HG03060 (cell line): ENCODE data around the gene LYPD6.
"Not testable (repeated sequence)": the region's sequence is repeated elsewhere in the genome, so short reads cannot be mapped to it uniquely, and the experiment has no call there.

Experiments
- ATAC-seq: cut with Tn5 transposase; IDR thresholded peaks from one replicate; pipeline ENCODE4 v1.9.1; 2021; ENCODE audit warnings: low read depth, moderate number of reproducible peaks; ENCODE audit not compliant: unreplicated experiment

Gene LYPD6

GRCh38 chr2:149490296-149490695 lies 159.9 kb downstream of the LYPD6 start:
- ATAC-seq = no peak

- no peak for ATAC-seq
Observed at GRCh38 chr2:149492923-149493322, 162.5 kb downstream of the LYPD6 start.

- not testable (repeated sequence) for ATAC-seq
Observed at GRCh38 chr2:149499204-149499603, 168.8 kb downstream of the LYPD6 start.

- ATAC-seq = not testable (repeated sequence)
Observed at GRCh38 chr2:149506808-149507207, 176.4 kb downstream of the LYPD6 start.

DNA sequence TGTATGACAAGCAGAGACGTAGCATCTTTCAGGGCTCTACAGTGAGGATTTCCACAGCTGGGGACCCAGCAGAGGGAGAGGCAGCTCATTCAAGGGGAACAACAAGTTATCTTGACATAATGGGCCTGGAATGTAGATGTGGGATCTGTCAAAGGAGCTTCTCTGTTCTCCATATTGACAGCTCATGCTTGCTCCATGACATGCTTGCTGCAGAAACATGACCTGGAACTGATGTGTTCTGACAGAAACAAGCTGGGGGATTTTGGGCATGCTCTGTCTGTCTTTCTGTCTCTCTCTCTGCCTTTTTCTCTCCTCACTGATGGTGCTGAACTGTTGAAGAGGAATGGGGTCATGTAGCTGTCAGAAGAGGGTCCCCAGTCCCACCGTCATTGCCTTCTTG lies 177.6 kb downstream of the LYPD6 start:
- ATAC-seq = no peak

DNA sequence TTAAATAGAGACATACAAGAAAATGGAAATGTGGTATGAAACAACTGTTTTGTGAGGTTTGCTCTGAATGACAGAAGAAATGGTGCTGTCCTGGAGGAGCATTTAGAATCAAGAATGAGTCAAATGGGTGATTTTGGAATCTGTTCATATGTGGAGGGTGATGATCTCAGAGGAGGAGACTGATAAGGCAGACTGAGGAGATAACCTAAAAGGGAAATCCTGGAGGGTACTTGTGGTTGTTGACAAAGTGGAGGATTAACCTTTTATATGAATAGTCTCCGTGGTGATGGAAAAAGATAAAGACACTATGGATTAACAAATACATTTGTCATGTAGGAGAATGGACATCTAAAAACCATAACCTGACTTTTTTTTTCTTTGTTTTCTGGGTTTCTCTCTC lies 183.1 kb downstream of the LYPD6 start:
- ATAC-seq = no peak
